HS-5 (cell line): ENCODE measurements around the gene CLIP2.
"Not testable (repeated sequence)": the region's sequence is repeated elsewhere in the genome, so short reads cannot be mapped to it uniquely, and the experiment has no call there.

Source experiments
- DNase-seq: peaks from one replicate; pipeline ENCODE4 v3.0.0-alpha.2; 2012; ENCODE audit warnings: low read depth

Gene CLIP2

GRCh38 chr7:74430961-74431466 lies 141.8 kb downstream of the CLIP2 start:
- no peak for DNase-seq

- not testable (repeated sequence) for DNase-seq
These were observed 148.0 kb downstream of the CLIP2 start for GRCh38 chr7:74437291-74437571.

GRCh38 chr7:74438327-74438726 lies 149.1 kb downstream of the CLIP2 start:
- DNase-seq, result no peak

- no peak for DNase-seq
These were observed 150.3 kb downstream of the CLIP2 start for GRCh38 chr7:74439541-74439940.

GRCh38 chr7:74440143-74440542 lies 150.9 kb downstream of the CLIP2 start:
- DNase-seq, result not testable (repeated sequence)

- DNase-seq, result no peak
These were observed 152.6 kb downstream of the CLIP2 start for GRCh38 chr7:74441801-74442200.

GRCh38 chr7:74443543-74444247 lies 154.5 kb downstream of the CLIP2 start:
- DNase-seq, result no peak

- DNase-seq, result no peak
These were observed 159.9 kb downstream of the CLIP2 start for GRCh38 chr7:74449144-74449543.

- DNase-seq, result no peak
These were observed 160.7 kb downstream of the CLIP2 start for GRCh38 chr7:74449809-74450397.

GRCh38 chr7:74452748-74453321 lies 163.6 kb downstream of the CLIP2 start:
- DNase-seq, result peak; percentile 15

GRCh38 chr7:74453322-74454011 lies 164.3 kb downstream of the CLIP2 start, which contains the start of gene GTF2IRD1:
Gene GTF2IRD1 (plus strand): TSS chr7:74453906. CDS start chr7:74508081, 54,175 bp downstream.
- peak; percentile 26 for DNase-seq

- no peak for DNase-seq
These were observed 165.1 kb downstream of the CLIP2 start for GRCh38 chr7:74454021-74454924.

GRCh38 chr7:74454925-74455288 lies 165.7 kb downstream of the CLIP2 start:
- no peak for DNase-seq

GRCh38 chr7:74455291-74455804 lies 166.1 kb downstream of the CLIP2 start:
- no peak for DNase-seq
